ENCODE measurements around the gene GPR158. TPM values are rescaled to one million over a fixed set of nuclear protein-coding genes. Genes with fewer than 3 reads are reported as not detected.

GPR158 gene
- total and polyA plus RNA-seq, 2 of the 8 experiments (the other 6 are each of a cell fraction or from before 2014, with no cell fraction given), result 0.14 to 0.78 TPM

GRCh38 chr10:25573316-25573715 lies 398.5 kb downstream of the GPR158 start (continued):
- TF ChIP-seq ZNF274 (IDR thresholded peaks at IDR 0.05; ENCODE audit: borderline replicate concordance, extremely low read depth, low read length), result no peak
- no peak for TF ChIP-seq JUN (IDR thresholded peaks at IDR 0.05; ENCODE audit: low read depth, low read length)
